ENCODE measurements around the gene TFR2. TPM values are rescaled to one million over a fixed set of nuclear protein-coding genes. Genes with fewer than 3 reads are reported as not detected.
"Not testable (repeated sequence)": the region's sequence is repeated elsewhere in the genome, so short reads cannot be mapped to it uniquely, and the experiment has no call there.

TFR2 gene
- total RNA-seq, 1 donor = under 0.01 TPM

DNA sequence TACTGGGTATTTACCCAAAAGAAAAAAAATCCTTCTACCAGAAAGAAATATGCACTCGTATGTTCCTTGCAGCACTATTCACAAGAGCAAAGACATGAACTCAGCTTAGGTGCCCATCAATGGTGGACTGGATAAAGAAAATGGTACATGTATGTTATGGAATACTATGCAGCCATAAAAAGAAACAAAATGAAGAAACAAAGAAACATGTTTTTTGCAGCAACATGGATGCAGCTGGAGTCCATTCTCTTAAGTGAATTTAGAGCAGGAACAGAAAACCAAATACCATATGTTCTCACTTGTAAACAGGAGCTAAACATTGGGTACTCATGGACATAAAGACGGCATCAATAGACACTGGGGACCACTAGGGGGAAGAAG, 26.7 kb upstream of the TFR2 start:
- H3K9me3 ChIP-seq (ENCODE audit: low read depth, low read length) = no peaks in the 10 kb centered on the region
- TF ChIP-seq, protein P1, sequence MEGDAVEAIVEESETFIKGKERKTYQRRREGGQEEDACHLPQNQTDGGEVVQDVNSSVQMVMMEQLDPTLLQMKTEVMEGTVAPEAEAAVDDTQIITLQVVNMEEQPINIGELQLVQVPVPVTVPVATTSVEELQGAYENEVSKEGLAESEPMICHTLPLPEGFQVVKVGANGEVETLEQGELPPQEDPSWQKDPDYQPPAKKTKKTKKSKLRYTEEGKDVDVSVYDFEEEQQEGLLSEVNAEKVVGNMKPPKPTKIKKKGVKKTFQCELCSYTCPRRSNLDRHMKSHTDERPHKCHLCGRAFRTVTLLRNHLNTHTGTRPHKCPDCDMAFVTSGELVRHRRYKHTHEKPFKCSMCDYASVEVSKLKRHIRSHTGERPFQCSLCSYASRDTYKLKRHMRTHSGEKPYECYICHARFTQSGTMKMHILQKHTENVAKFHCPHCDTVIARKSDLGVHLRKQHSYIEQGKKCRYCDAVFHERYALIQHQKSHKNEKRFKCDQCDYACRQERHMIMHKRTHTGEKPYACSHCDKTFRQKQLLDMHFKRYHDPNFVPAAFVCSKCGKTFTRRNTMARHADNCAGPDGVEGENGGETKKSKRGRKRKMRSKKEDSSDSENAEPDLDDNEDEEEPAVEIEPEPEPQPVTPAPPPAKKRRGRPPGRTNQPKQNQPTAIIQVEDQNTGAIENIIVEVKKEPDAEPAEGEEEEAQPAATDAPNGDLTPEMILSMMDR (IDR thresholded peaks at IDR 0.05; ENCODE audit: extremely low read depth, low read depth, low read length) = no peak
- no peak for DNase-seq (ENCODE audit: insufficient read length, low spot score, missing footprints)
- no peak overlapping the region for H3K4me2 ChIP-seq (ENCODE audit: insufficient read depth, low read length)
- no peak overlapping the region for H3K27ac ChIP-seq (ENCODE audit: low read depth, low read length)
- H3K4me3 ChIP-seq (ENCODE audit: insufficient read depth, low read length) = no peak overlapping the region
- H3K27me3 ChIP-seq (ENCODE audit: insufficient read depth, low read length) = peaks cover 2% of the 10 kb centered on the region
- H3K79me2 ChIP-seq (ENCODE audit: insufficient read depth, low read length) = no peaks in the 10 kb centered on the region
- H3K4me1 ChIP-seq (ENCODE audit: insufficient read depth, low read length) = no peaks in the 10 kb centered on the region
- H2AFZ ChIP-seq (ENCODE audit: low read length) = no peak overlapping the region
- no peaks in the 10 kb centered on the region for H4K20me1 ChIP-seq (ENCODE audit: insufficient read depth, low read length)
- H3K36me3 ChIP-seq (ENCODE audit: insufficient read depth, low read length) = no peaks in the 10 kb centered on the region

DNA sequence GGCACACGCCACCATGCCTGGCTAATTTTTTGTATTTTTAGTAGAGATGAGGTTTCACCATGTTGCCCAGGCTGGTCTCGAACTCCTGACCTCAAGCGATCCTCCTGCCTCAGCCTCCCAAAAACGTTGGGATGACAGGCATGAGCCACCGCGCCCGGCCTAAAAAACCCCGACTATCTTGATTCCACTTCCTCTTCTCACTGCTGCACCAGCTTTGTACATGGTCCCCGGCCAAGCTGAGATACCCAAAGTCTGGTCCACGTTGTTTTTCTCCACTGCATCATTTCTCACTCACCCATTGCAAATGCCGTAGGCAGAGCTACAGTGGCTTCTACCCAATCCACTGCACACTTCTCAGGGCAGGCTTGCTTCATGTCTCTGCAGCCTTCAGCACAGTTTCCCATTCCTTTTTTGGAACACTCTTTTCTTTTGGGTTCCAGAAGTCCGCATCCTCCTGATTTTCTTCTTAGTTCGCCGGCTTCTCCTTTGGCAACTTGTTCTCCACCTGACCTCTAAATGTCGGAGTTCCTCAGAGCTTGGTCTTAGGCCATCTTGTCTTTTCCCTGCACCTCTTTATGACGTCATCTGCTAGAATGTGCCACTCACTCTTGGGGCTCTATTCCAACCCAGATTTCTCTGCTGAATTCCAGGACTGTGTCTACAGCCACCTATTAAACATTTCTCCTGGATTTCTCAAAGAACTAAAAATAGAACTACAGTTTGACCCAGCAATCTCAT, 26.1 kb upstream of the TFR2 start:
- H3K4me1 ChIP-seq (ENCODE audit: insufficient read depth, low read length) = no peaks in the 10 kb centered on the region
- H3K36me3 ChIP-seq (ENCODE audit: insufficient read depth, low read length) = no peaks in the 10 kb centered on the region
- TF ChIP-seq, protein P1 (IDR thresholded peaks at IDR 0.05; ENCODE audit: extremely low read depth, low read depth, low read length) = no peak
- no peaks in the 10 kb centered on the region for H3K9me3 ChIP-seq (ENCODE audit: low read depth, low read length)
- no peaks in the 10 kb centered on the region for H3K79me2 ChIP-seq (ENCODE audit: insufficient read depth, low read length)
- no peaks in the 10 kb centered on the region for H4K20me1 ChIP-seq (ENCODE audit: insufficient read depth, low read length)
- H2AFZ ChIP-seq (ENCODE audit: low read length) = no peak overlapping the region
- H3K4me2 ChIP-seq (ENCODE audit: insufficient read depth, low read length) = no peak overlapping the region
- H3K27me3 ChIP-seq (ENCODE audit: insufficient read depth, low read length) = peaks cover 2% of the 10 kb centered on the region
- no peak overlapping the region for H3K4me3 ChIP-seq (ENCODE audit: insufficient read depth, low read length)
- no peak overlapping the region for H3K27ac ChIP-seq (ENCODE audit: low read depth, low read length)
- DNase-seq (ENCODE audit: insufficient read length, low spot score, missing footprints) = peak; percentile 61

DNA sequence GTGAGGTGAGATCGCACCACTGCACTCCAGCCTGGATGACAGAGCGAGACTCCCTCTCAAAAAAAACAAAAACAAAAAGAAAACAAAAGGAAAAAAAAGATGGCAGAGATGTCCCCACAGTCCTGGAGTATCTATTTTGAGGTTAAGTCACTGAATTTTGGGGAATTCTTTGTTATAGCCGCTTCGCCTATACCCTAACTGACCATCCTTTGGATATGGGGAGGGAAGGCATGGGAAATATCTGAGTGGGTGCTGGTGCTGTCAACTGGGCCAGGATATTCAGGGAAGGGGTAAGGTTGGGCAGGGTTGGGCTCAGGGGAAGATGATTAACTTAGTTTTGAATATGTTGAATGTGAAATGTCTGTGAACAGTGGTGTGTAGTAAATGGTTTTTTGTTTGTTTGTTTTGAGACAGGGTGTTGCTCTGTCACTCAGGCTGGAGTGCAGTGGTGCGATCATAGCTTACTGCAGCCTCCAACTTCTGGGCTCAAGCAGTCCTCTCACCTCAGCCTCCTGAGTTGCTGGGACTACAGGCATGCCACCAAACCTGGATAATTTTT, 23.9 kb upstream of the TFR2 start:
- no peaks in the 10 kb centered on the region for H3K36me3 ChIP-seq (ENCODE audit: insufficient read depth, low read length)
- H2AFZ ChIP-seq (ENCODE audit: low read length) = no peak overlapping the region
- no peaks in the 10 kb centered on the region for H3K4me1 ChIP-seq (ENCODE audit: insufficient read depth, low read length)
- TF ChIP-seq, protein P1 (IDR thresholded peaks at IDR 0.05; ENCODE audit: extremely low read depth, low read depth, low read length) = no peak
- no peaks in the 10 kb centered on the region for H3K27me3 ChIP-seq (ENCODE audit: insufficient read depth, low read length)
- H3K4me2 ChIP-seq (ENCODE audit: insufficient read depth, low read length) = no peak overlapping the region
- no peaks in the 10 kb centered on the region for H3K79me2 ChIP-seq (ENCODE audit: insufficient read depth, low read length)
- no peak overlapping the region for H3K4me3 ChIP-seq (ENCODE audit: insufficient read depth, low read length)
- DNase-seq (ENCODE audit: insufficient read length, low spot score, missing footprints) = no peak
- H4K20me1 ChIP-seq (ENCODE audit: insufficient read depth, low read length) = no peaks in the 10 kb centered on the region
- H3K9me3 ChIP-seq (ENCODE audit: low read depth, low read length) = no peaks in the 10 kb centered on the region
- no peak overlapping the region for H3K27ac ChIP-seq (ENCODE audit: low read depth, low read length)

DNA sequence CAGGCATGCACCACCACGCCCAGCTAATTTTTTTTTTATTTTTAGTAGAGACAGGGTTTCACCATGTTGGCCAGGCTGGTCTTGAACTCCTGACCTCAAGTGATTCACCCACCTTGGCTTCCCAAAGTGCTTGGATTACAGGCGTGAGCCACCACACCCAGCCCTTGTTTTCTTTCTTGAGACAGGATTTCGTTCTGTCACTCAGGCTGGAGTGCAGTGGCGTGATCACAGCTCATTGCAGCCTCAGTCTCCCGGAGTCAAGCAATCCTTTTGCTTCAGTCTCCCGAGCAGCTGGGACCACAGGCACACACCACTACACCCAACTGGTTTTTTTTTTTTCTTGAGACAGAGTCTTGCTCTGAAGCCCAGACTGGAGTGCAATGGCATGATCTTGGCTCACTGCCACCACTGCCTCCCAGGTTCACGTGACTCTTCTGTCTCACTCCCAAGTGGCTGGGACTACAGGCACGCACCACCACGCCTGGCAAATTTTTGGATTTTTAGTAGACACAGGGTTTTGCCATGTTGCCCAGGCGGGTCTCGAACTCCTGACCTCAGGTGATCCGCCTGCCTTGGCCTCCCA, 20.9 kb upstream of the TFR2 start:
- not testable (repeated sequence) for H3K36me3 ChIP-seq (ENCODE audit: insufficient read depth, low read length); DNase-seq (ENCODE audit: insufficient read length, low spot score, missing footprints); H3K9me3 ChIP-seq (ENCODE audit: low read depth, low read length); H2AFZ ChIP-seq (ENCODE audit: low read length); H3K4me1 ChIP-seq (ENCODE audit: insufficient read depth, low read length); H3K79me2 ChIP-seq (ENCODE audit: insufficient read depth, low read length); H4K20me1 ChIP-seq (ENCODE audit: insufficient read depth, low read length); H3K27ac ChIP-seq (ENCODE audit: low read depth, low read length); H3K4me2 ChIP-seq (ENCODE audit: insufficient read depth, low read length); H3K27me3 ChIP-seq (ENCODE audit: insufficient read depth, low read length); H3K4me3 ChIP-seq (ENCODE audit: insufficient read depth, low read length)
